PFSK-1 (cell line): ENCODE measurements around the gene GPR160.

Experiments
- FOXP2 ChIP-seq: optimal IDR thresholded peaks from 2 replicates; pipeline ENCODE3; 2011; ENCODE audit warnings: borderline replicate concordance, control low read depth, inconsistent platforms; ENCODE audit not compliant: insufficient read depth; ENCODE audit errors: extremely low read length, extremely low read depth
- POLR2AphosphoS5 ChIP-seq: IDR thresholded peaks from 2 replicates; pipeline ENCODE4 v1.6.1; 2012; ENCODE audit warnings: low read depth, mild to moderate bottlenecking, control low read depth, low read length, moderate library complexity
- REST ChIP-seq, 2 experiments: IDR thresholded peaks; 2 replicates each; pipeline versions ENCODE4 v1.6.1 to v1.8.0; 2011 to 2012; ENCODE audit warnings: low read depth in 2 of 2, low read length in 2 of 2, control low read depth in 1 of 2, inconsistent platforms in 1 of 2, mild to moderate bottlenecking in 1 of 2, moderate library complexity in 1 of 2; ENCODE audit not compliant: insufficient read depth in 1 of 2
- SIN3A ChIP-seq: IDR thresholded peaks from 2 replicates; pipeline ENCODE4 v1.6.1; 2012; ENCODE audit warnings: mild to moderate bottlenecking, low read length, moderate library complexity, borderline replicate concordance; ENCODE audit not compliant: insufficient read depth
- TAF1 ChIP-seq: IDR thresholded peaks from 2 replicates; pipeline ENCODE4 v1.6.1; 2012; ENCODE audit warnings: low read length, control low read depth, borderline replicate concordance; ENCODE audit not compliant: insufficient read depth

The GPR160 gene

GRCh38 chr3:170023165-170023564 lies 14.6 kb upstream of the GPR160 start:
- no peak for TF ChIP-seq POLR2AphosphoS5
- TF ChIP-seq SIN3A, result no peak
- no peak for TF ChIP-seq FOXP2
- TF ChIP-seq TAF1, result no peak
- TF ChIP-seq REST (IDR thresholded peaks at IDR 0.05; ENCODE audit: insufficient read depth in 1 of 2, low read depth in 2 of 2, low read length in 2 of 2), result no peak

- TF ChIP-seq POLR2AphosphoS5, result no peak
- no peak for TF ChIP-seq REST (IDR thresholded peaks at IDR 0.05; ENCODE audit: insufficient read depth in 1 of 2, low read depth in 2 of 2, low read length in 2 of 2)
- TF ChIP-seq SIN3A, result no peak
- no peak for TF ChIP-seq TAF1
- TF ChIP-seq FOXP2, result no peak
These were observed 13.2 kb upstream of the GPR160 start for GRCh38 chr3:170024581-170024980.

- TF ChIP-seq TAF1 (no peak), REST (IDR thresholded peaks at IDR 0.05; ENCODE audit: insufficient read depth in 1 of 2, low read depth in 2 of 2, low read length in 2 of 2) (no peak), POLR2AphosphoS5 (no peak), FOXP2 (no peak), SIN3A (no peak)
These were observed 10.3 kb upstream of the GPR160 start for GRCh38 chr3:170027233-170028102.

- TF ChIP-seq REST (IDR thresholded peaks at IDR 0.05; ENCODE audit: insufficient read depth in 1 of 2, low read depth in 2 of 2, low read length in 2 of 2) (no peak), SIN3A (no peak), TAF1 (no peak)
These were observed 4.3 kb upstream of the GPR160 start for GRCh38 chr3:170033489-170033888.
